Lower leg skin (tissue), 4 donors: ENCODE data around the gene MTX3. TPM values are rescaled to one million over a fixed set of nuclear protein-coding genes. Genes with fewer than 3 reads are reported as not detected.

Source experiments
- DNase-seq, 2 donors: peaks; one replicate each; pipeline ENCODE4 v3.0.0-alpha.2; 2019; ENCODE audit warnings: low spot score in 2 of 2
- H3K4me3 ChIP-seq: fragments of 200-600 bp; sonication (generic); 2 replicates; pipeline ENCODE4 v1.5.1; 2017; ENCODE audit warnings: mild to moderate bottlenecking, low read depth; ENCODE audit not compliant: poor library complexity, severe bottlenecking
- POLR2A ChIP-seq, 2 donors: fragments of 450-650 bp; IDR thresholded peaks; one replicate each; pipeline ENCODE4 v1.6.1; 2016 to 2017; ENCODE audit warnings: antibody characterized with exemption in 2 of 2, mild to moderate bottlenecking in 1 of 2, moderate library complexity in 1 of 2
- WGBS, 2 donors: methylation state at CpG; one replicate each; pipeline ENCODE4 v1.1.5; 2018; 5-methylcytosine and 5-hydroxymethylcytosine counted together
- intact Hi-C: fragments of 100-400 bp; cut with DNase I; formaldehyde crosslinking; loops from one replicate; pipeline ENCODE4 v1.15.0; 2023; ENCODE audit warnings: low total_unique reads
- total RNA-seq, 4 donors: library from RNA; depleted of rRNA; stranded (reverse); fragments of >200 nt; gene quantifications; one replicate each; pipeline ENCODE4 v1.1.0, GENCODE V29; 2016
- TF ChIP-seq, protein P1 (sequence below), 3 donors: fragments of 450-650 bp; IDR thresholded peaks; one replicate each; pipeline ENCODE4 v1.5.1; 2016; ENCODE audit warnings: antibody characterized with exemption in 3 of 3, mild to moderate bottlenecking in 3 of 3, moderate library complexity in 2 of 3

The MTX3 gene
- total RNA-seq, 4 donors from 2014 or later: 8.6 to 13.9 (median 10.2) TPM

DNA sequence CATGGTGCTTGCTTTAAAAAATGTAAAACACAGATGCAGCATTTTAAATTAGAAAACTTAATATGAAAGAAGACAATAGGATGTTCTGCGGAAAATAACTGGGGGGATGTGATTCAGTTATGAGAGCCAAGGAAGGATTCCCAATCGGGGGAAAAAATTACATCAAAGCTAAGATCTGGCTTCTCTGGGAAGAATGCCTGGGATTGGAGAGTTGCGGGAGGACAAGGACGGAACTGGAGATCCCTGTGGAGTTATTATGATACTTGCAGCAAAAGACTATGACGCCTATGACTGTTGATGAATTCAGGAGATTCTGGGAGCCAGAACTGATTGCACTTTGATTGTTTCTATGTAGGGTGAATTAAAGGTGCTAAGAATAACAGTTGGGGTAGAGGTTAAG, 24.6 kb downstream of the MTX3 start:
- DNase-seq: no peak
- 83 to 85% methylated on average over 5 of the region's 5 CpGs for WGBS, 2 donors
- TF ChIP-seq, protein P1, sequence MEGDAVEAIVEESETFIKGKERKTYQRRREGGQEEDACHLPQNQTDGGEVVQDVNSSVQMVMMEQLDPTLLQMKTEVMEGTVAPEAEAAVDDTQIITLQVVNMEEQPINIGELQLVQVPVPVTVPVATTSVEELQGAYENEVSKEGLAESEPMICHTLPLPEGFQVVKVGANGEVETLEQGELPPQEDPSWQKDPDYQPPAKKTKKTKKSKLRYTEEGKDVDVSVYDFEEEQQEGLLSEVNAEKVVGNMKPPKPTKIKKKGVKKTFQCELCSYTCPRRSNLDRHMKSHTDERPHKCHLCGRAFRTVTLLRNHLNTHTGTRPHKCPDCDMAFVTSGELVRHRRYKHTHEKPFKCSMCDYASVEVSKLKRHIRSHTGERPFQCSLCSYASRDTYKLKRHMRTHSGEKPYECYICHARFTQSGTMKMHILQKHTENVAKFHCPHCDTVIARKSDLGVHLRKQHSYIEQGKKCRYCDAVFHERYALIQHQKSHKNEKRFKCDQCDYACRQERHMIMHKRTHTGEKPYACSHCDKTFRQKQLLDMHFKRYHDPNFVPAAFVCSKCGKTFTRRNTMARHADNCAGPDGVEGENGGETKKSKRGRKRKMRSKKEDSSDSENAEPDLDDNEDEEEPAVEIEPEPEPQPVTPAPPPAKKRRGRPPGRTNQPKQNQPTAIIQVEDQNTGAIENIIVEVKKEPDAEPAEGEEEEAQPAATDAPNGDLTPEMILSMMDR (IDR thresholded peaks at IDR 0.05): no peak
- no peak for TF ChIP-seq POLR2A (IDR thresholded peaks at IDR 0.05)
- H3K4me3 ChIP-seq: no peak overlapping the region
- intact Hi-C loops: no loop called here

DNA sequence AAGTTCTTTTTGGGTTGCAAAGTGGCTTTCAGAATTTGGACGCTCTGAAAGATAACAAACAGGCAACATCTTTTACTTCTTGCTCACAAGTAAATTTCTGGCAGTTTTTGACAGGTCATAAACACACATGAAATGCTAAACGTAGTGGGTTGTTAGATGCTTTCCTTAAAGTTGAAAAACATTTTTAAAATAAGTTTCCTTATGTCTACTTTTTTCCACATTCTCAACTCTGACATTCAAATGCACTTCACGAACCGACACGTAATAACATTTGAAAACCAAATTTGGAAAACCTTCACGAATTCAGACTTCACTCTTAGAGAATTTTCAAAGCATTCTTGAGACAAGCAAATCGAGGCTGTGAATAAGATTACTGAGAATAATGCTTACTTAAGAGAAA, 26.9 kb downstream of the MTX3 start:
- H3K4me3 ChIP-seq: no peak overlapping the region
- TF ChIP-seq POLR2A (IDR thresholded peaks at IDR 0.05): no peak
- TF ChIP-seq, protein P1 (IDR thresholded peaks at IDR 0.05): no peak
- intact Hi-C loops: no loop called here
- WGBS, 2 donors: 65 to 70% methylated on average over 7 of the region's 7 CpGs
- DNase-seq: no peak

DNA sequence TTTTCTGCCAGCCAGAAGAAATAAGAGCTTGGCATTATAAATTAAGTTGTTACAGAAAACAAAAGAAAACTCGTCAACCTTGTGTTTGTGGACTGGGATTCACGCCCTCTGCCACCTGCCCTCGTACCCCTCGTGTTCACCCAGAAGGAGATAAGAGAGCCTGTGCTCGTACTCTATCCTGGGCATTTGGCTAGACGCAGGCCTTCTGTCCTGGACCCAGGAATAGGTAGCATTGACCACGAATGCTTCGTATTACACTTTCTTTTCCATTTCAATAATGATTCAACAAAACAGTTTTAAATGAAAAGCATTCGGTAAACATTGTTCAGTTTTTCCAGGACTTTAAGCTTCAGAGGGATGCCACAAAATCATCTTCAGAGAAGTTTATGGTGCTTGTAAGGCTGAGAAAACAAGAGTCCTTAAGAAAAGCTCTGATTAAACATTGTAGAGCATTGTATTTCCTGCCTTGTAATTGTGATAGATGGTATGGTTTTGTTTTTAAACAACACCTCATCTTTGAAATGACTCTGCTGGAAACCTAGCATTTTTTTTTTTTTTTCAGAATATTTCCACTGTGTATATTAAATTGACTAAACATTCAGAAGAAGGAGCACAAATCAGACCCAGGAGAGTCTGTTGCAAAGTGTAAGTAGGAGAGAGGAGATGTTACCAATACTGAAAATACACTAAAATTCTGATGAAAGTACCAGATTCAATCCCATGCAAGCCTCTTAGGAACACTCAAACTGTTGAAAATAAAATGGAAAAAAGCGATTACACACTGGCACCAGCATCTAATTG, 27.6 kb downstream of the MTX3 start:
- H3K4me3 ChIP-seq: no peak overlapping the region
- 70 to 79% methylated on average over 10 of the region's 10 CpGs for WGBS, 2 donors
- no peak for DNase-seq
- no peak for TF ChIP-seq POLR2A (IDR thresholded peaks at IDR 0.05)
- TF ChIP-seq, protein P1 (IDR thresholded peaks at IDR 0.05): no peak
- intact Hi-C loops: no loop called here

DNA sequence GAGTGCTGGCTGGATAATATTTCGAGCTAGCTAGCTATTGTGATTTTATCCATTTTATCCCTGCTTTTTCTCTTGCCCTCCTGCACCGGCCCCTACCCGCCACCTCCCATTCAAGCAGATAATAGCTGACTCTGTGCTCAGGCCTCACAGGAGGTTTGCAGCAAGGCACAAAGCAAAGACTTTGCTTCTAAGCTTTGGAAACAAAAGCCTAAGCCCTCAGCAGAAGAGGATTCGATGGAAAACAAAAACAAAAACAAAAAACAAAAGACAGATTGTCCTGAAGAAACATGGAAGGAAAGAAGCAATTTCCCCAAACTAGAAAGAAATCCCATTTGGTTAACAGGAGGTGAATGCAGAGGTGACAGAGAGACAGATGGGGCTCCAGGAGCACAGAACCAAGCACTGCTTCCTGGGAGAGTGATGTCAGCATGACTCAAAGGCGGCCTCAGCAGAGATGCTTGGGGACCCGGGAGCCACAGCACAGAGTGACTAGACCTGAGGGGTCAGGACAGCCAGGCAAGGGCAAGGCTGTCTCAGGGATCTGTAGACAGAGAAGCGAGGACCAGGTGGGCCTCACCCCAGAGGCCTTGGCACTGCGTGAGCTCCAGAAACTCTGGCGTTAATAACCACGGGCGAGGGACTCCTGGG, 28.4 kb downstream of the MTX3 start:
- DNase-seq: no peak
- no peak overlapping the region for H3K4me3 ChIP-seq
- 79 to 82% methylated on average over 11 of the region's 11 CpGs for WGBS, 2 donors
- intact Hi-C loops: no loop called here
- TF ChIP-seq, protein P1 (IDR thresholded peaks at IDR 0.05): no peak
- TF ChIP-seq POLR2A (IDR thresholded peaks at IDR 0.05): no peak

DNA sequence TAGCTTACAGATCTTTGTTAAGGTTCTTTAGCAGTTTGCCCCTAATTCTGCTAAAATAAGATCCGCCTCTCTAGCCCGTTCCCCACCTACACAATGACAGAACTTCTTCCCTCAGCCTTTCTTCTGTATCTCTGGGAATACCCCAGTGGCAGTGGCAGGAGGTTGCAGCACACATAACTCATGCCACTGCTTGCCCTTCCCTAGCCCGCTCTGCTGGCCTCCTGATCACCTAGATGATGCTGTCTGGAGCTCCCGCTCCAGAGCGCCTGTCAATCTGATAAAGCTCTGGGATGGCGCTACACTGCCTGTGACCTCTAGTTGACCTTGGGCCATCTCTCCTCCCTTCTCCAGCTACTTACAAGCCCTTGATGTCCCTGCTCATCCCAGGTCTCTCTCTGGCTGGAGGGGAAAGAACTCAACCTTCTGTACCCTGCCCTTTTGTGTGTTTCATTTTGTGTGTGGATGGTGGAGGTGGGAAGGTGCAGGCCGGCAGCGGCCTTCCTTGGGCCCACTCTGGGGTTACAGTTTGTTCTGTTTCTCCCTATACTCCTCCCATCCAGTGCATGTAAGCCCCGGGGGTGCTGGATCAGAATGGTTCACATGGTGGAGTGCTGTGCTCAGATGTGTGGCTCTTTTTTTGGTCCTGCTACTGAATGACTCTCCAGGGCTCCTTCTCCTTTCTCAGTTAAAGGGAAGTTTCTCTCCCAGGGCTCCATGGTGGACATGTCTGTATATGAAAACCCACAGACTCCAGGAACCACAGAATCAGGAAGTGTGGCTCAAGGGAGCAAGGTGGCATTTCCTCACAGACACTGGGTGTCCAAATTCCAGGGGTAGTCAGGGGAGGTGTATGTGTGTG, 29.1 kb downstream of the MTX3 start:
- H3K4me3 ChIP-seq: no peak overlapping the region
- DNase-seq: no peak
- WGBS, 2 donors: 79 to 87% methylated on average over 9 of the region's 9 CpGs
- TF ChIP-seq POLR2A (IDR thresholded peaks at IDR 0.05): no peak
- TF ChIP-seq, protein P1 (IDR thresholded peaks at IDR 0.05): no peak
- intact Hi-C loops: no loop called here
